Measurements from ENCODE around the gene RHOT2.

DNA sequence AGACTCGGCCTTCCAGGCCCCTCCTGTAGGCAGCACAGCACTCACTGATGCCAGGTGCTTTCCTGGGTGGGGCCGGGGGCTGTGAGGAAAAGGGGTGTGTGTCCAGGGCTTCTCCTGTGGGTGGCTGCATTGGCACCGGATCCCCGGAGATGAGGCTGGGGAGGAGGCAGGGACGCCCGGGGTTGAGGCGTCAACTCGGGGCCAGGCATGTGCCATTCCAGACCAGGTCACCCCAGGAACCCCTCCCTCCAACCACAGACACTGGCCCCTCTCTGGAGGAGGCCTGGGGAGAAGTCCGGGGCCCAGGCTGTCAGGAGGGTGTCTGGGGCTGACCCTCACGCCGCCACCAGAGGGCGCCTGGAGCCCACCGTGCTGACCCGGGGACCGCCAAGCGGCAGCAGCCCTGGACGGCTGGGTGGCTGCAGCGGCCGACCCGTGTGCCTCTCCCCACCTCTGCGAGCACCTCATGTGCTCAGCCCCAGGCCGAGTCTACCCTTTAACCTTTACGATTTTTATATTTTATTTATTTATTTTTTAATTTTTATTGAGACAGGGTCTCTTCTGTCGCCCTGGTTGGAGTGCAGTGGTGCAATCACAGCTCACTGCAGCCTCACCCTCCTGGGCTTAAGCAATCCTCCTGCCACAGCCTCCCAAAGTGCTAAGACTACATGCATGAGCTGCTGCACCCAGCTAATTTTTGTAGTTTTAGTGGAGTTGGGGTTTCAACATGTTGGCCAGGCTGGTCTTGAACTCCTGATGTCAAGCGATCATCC lies 43.8 kb downstream of the RHOT2 start:
- TF ChIP-seq KLF5 (IDR thresholded peaks at IDR 0.05; ENCODE audit: partially characterized antibody) (no peak), EP300 (IDR thresholded peaks at IDR 0.05; ENCODE audit: borderline replicate concordance in 1 of 2, control insufficient read depth in 1 of 2, low read depth in 2 of 2, low read length in 2 of 2) (no peak), STAT1 (conservative IDR thresholded peaks at IDR 0.05) (no peak), CHD2 (IDR thresholded peaks at IDR 0.05; ENCODE audit: borderline replicate concordance, low read depth, low read length) (no peak), ESRRA (IDR thresholded peaks at IDR 0.05; ENCODE audit: low read length) (no peak), BHLHE40 (IDR thresholded peaks at IDR 0.05; ENCODE audit: borderline replicate concordance in 1 of 2, low read depth in 2 of 2, low read length in 1 of 2) (peak; percentile 31 to 56; a peak in 3 of 4 replicates), MYC (IDR thresholded peaks at IDR 0.05; ENCODE audit: insufficient read depth, insufficient read length, insufficient replicate concordance, low read length, severe bottlenecking) (no peak), MEF2B (IDR thresholded peaks at IDR 0.05; ENCODE audit: partially characterized antibody, poor library complexity, severe bottlenecking) (no peak)
- TF ChIP-seq, protein P1, sequence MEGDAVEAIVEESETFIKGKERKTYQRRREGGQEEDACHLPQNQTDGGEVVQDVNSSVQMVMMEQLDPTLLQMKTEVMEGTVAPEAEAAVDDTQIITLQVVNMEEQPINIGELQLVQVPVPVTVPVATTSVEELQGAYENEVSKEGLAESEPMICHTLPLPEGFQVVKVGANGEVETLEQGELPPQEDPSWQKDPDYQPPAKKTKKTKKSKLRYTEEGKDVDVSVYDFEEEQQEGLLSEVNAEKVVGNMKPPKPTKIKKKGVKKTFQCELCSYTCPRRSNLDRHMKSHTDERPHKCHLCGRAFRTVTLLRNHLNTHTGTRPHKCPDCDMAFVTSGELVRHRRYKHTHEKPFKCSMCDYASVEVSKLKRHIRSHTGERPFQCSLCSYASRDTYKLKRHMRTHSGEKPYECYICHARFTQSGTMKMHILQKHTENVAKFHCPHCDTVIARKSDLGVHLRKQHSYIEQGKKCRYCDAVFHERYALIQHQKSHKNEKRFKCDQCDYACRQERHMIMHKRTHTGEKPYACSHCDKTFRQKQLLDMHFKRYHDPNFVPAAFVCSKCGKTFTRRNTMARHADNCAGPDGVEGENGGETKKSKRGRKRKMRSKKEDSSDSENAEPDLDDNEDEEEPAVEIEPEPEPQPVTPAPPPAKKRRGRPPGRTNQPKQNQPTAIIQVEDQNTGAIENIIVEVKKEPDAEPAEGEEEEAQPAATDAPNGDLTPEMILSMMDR (IDR thresholded peaks at IDR 0.05 in 2 of 3, conservative IDR thresholded peaks at IDR 0.05 in 1 of 3; ENCODE audit: control insufficient read depth in 2 of 3, extremely low read depth in 1 of 3, insufficient read depth in 1 of 3, low read depth in 3 of 3, low read length in 3 of 3) = peak; percentile 79 to 98 (median 95)
- TF ChIP-seq, protein P2, sequence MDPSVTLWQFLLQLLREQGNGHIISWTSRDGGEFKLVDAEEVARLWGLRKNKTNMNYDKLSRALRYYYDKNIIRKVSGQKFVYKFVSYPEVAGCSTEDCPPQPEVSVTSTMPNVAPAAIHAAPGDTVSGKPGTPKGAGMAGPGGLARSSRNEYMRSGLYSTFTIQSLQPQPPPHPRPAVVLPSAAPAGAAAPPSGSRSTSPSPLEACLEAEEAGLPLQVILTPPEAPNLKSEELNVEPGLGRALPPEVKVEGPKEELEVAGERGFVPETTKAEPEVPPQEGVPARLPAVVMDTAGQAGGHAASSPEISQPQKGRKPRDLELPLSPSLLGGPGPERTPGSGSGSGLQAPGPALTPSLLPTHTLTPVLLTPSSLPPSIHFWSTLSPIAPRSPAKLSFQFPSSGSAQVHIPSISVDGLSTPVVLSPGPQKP (IDR thresholded peaks at IDR 0.05; ENCODE audit: low read depth, low read length) = no peak
- TF ChIP-seq, protein P3, sequence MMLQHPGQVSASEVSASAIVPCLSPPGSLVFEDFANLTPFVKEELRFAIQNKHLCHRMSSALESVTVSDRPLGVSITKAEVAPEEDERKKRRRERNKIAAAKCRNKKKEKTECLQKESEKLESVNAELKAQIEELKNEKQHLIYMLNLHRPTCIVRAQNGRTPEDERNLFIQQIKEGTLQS (IDR thresholded peaks at IDR 0.05; ENCODE audit: borderline replicate concordance, extremely low read depth, low read depth, low read length) = no peak

Data from GM12878 (cell line).